Heart left ventricle (tissue), 16 donors: ENCODE measurements around the gene UBASH3A. TPM values are rescaled to one million over a fixed set of nuclear protein-coding genes. Genes with fewer than 3 reads are reported as not detected.
A peak's percentile ranks its signal among the peaks of the same experiment; 100 is the strongest.

Experiments used
- ATAC-seq, 4 donors: fragments of 200-7000 bp; cut with Tn5 transposase; one replicate each; pipeline ENCODE4 v1.9.1; 2020 to 2022; ENCODE audit warnings: moderate library complexity in 4 of 4, mild to moderate bottlenecking in 3 of 4, moderate number of reproducible peaks in 1 of 4
- DNase-seq, 5 donors: peaks; one replicate each; pipeline ENCODE4 v3.0.0-alpha.2; 2020
- H3K27ac ChIP-seq, 12 donors: fragments of 200-600 bp; sonication (generic) in 4 of 12; one replicate each; pipeline versions ENCODE4 v1.5.0 to v1.8.0; 2016 to 2022; ENCODE audit warnings: mild to moderate bottlenecking in 2 of 12
- H3K27me3 ChIP-seq, 9 donors: fragments of 200-600 bp; sonication (generic) in 2 of 9; one replicate each; pipeline versions ENCODE4 v1.5.1 to v1.8.0; 2016 to 2022; ENCODE audit warnings: mild to moderate bottlenecking in 3 of 9
- H3K36me3 ChIP-seq, 9 donors: fragments of 200-600 bp; sonication (generic) in 2 of 9; one replicate each; pipeline versions ENCODE4 v1.5.0 to v1.8.0; 2018 to 2022; ENCODE audit warnings: mild to moderate bottlenecking in 2 of 9
- H3K4me1 ChIP-seq, 12 donors: fragments of 200-600 bp; sonication (generic) in 4 of 12; one replicate each; pipeline versions ENCODE4 v1.5.0 to v1.8.0; 2016 to 2022; ENCODE audit warnings: mild to moderate bottlenecking in 3 of 12
- H3K4me3 ChIP-seq, 12 donors: fragments of 200-600 bp; sonication (generic) in 4 of 12; one replicate each; pipeline versions ENCODE4 v1.5.0 to v1.8.0; 2017 to 2022; ENCODE audit warnings: mild to moderate bottlenecking in 9 of 12, moderate library complexity in 4 of 12
- H3K9me3 ChIP-seq, 12 donors: fragments of 200-600 bp; sonication (generic) in 4 of 12; one replicate each; pipeline versions ENCODE4 v1.5.0 to v1.8.0; 2016 to 2022; ENCODE audit warnings: mild to moderate bottlenecking in 1 of 12
- CTCF ChIP-seq, 12 donors: fragments of 200-600 bp; sonication (generic) in 4 of 12; IDR thresholded peaks; one replicate each; pipeline versions ENCODE4 v1.5.0 to v1.8.0; 2018 to 2022; ENCODE audit warnings: antibody characterized with exemption in 12 of 12, mild to moderate bottlenecking in 5 of 12
- POLR2A ChIP-seq, 2 donors: fragments of 450-650 bp; IDR thresholded peaks; one replicate each; pipeline ENCODE4 v1.6.1; 2017; ENCODE audit warnings: antibody characterized with exemption in 2 of 2, mild to moderate bottlenecking in 2 of 2, moderate library complexity in 2 of 2
- WGBS, 4 donors: extraction: QIAGEN DNeasy Blood & Tissue Kit in 2 of 4; methylation state at CpG; one replicate each; pipeline versions ENCODE4 v1.1.5 to v1.1.7; 2013 to 2018; 5-methylcytosine and 5-hydroxymethylcytosine counted together
- intact Hi-C, 10 donors: fragments of 100-400 bp; cut with DNase I; formaldehyde crosslinking; loops; one replicate each; pipeline versions ENCODE4 v1.11.1 to v1.14.2; 2022
- polyA plus RNA-seq, 2 donors: library from polyadenylated mRNA; stranded (reverse); fragments of 200-250 nt; gene quantifications; one replicate each; pipeline ENCODE4 v1.2.3, GENCODE V29; 2013
- total RNA-seq, 9 donors: library from RNA; depleted of rRNA in 2 of 9; stranded (reverse); fragments of >200 nt in 2 of 9; fragmentation: NEBNext Ultra II Directional in 3 of 9; extraction: Animal tissue kit (Norgen Biotek cat#: 25700) in 3 of 9; gene quantifications; one replicate each; pipeline versions ENCODE4 v1.1.0 to v1.2.4, GENCODE V29; 2016 to 2023
- donor health status: ischemic (EF 13 %, LVEDD 7.1; RV severe dilation, severe dysfunction).
- donor health status: healthy with polysubstance abuse.
- donor health status: DM: no; HTN: yes; CAD: no.
- donor health status: DM: no; HTN: no; CAD: no.
- donor health status: ischemic (EF 25% LVEDD 6.9; RV normal size, moderate dysfunction).
- donor health status: ischemic (EF 25% LVEDD 5.7; RV mildly dilated, moderate dysfunction).
- donor health status: healthy.
- donor health status: DM: yes; HTN: yes; CAD: no.
- donor health status: ischemic (EF 35%, LVEDD 5.7; RV mildly dilated, moderate dysfunction).
- donor health status: nonischemic (EF 11% LVEDD 7.7; RV severe dilation, severe dysfunction).
- donor health status: DM: yes; HTN: yes; CAD: no.
- donor health status: PGD.
- donor health status: ischemic (EF 29% LVEDD 5.4; RV normal size, mild dysfunction).
- donor health status: nonischemic (EF 23%, LVEDD 6.1; RV moderate dilation, normal function).

Gene UBASH3A
- total and polyA plus RNA-seq, 11 donors = 0.04 to 2.4 (median 0.47) TPM; not detected in 7

- DNase-seq (no peak), ATAC-seq (no peak)
- 56 to 65% (median 57%) methylated on average over 7 of the region's 7 CpGs for WGBS, 4 donors
- Histone ChIP-seq H3K4me1 (peaks cover 0 to 18% (median 0%) of the 10 kb centered on the region in 12 donors), H3K36me3 (no peaks in the 10 kb centered on the region), H3K27ac (no peak overlapping the region), H3K9me3 (no peaks in the 10 kb centered on the region), H3K27me3 (peaks cover 0 to 21% (median 6%) of the 10 kb centered on the region in 9 donors), H3K4me3 (no peak overlapping the region)
- TF ChIP-seq CTCF (IDR thresholded peaks at IDR 0.05) (no peak), POLR2A (IDR thresholded peaks at IDR 0.05) (no peak)
- intact Hi-C loops = no loop called here
These were observed 7.6 kb downstream of the UBASH3A start for GRCh38 chr21:42411197-42411869.

GRCh38 chr21:42411891-42412635 is 8.4 kb downstream of the UBASH3A start:
- intact Hi-C loops = no loop called here
- H3K4me3 ChIP-seq = no peak overlapping the region
- H3K27me3 ChIP-seq = peaks cover 0 to 23% (median 6%) of the 10 kb centered on the region in 9 donors
- H3K27ac ChIP-seq = no peak overlapping the region
- no peak for DNase-seq
- H3K36me3 ChIP-seq = no peaks in the 10 kb centered on the region
- peak in 2 of 4 donors; percentile 11 to 38 for ATAC-seq
- H3K4me1 ChIP-seq = peaks cover 0 to 21% (median 0%) of the 10 kb centered on the region in 12 donors
- no peaks in the 10 kb centered on the region for H3K9me3 ChIP-seq
- WGBS, 4 donors = 53 to 62% (median 59%) methylated on average over 21 of the region's 21 CpGs
- TF ChIP-seq POLR2A (IDR thresholded peaks at IDR 0.05) (no peak), CTCF (IDR thresholded peaks at IDR 0.05) (no peak)

- DNase-seq (no peak), ATAC-seq (no peak)
- Histone ChIP-seq H3K27ac (no peak overlapping the region), H3K27me3 (peaks cover 0 to 23% (median 6%) of the 10 kb centered on the region in 9 donors), H3K4me3 (no peak overlapping the region), H3K9me3 (no peaks in the 10 kb centered on the region), H3K36me3 (no peaks in the 10 kb centered on the region), H3K4me1 (peaks cover 0 to 21% (median 0%) of the 10 kb centered on the region in 12 donors)
- no peak for TF ChIP-seq CTCF (IDR thresholded peaks at IDR 0.05)
- TF ChIP-seq POLR2A (IDR thresholded peaks at IDR 0.05) = no peak
- WGBS, 4 donors = 82 to 87% (median 85%) methylated on average over 5 of the region's 5 CpGs
- intact Hi-C loops = no loop called here
These were observed 8.9 kb downstream of the UBASH3A start for GRCh38 chr21:42412636-42412933.

- Histone ChIP-seq H3K27me3 (peaks cover 0 to 23% (median 6%) of the 10 kb centered on the region in 9 donors), H3K36me3 (no peaks in the 10 kb centered on the region), H3K27ac (no peak overlapping the region), H3K4me3 (no peak overlapping the region), H3K4me1 (peaks cover 0 to 21% (median 0%) of the 10 kb centered on the region in 12 donors), H3K9me3 (no peaks in the 10 kb centered on the region)
- DNase-seq (no peak), ATAC-seq (no peak)
- WGBS, 4 donors = 78 to 92% (median 81%) methylated on average over 14 of the region's 14 CpGs
- TF ChIP-seq POLR2A (IDR thresholded peaks at IDR 0.05) (no peak), CTCF (IDR thresholded peaks at IDR 0.05) (no peak)
- intact Hi-C loops = no loop called here
These were observed 9.4 kb downstream of the UBASH3A start for GRCh38 chr21:42413093-42413492.
